Caco-2 (cell line): ENCODE results near the gene DISP3. TPM values are rescaled to one million over a fixed set of nuclear protein-coding genes. Genes with fewer than 3 reads are reported as not detected.

Experiments
- BruUV-seq: library from RNA; stranded (reverse); fragments of 400-500 nt; replicated peaks from 2 replicates; lab custom pipeline; 2021; lab: Mats Ljungman, UMichigan
- CTCF ChIA-PET: fragments of 300-600 bp; sonication (Branson Sonifier 250); formaldehyde crosslinking; loops from one replicate; lab custom pipeline; 2022; ENCODE audit warnings: antibody characterized with exemption; lab: Charles Lee
- POLR2A ChIA-PET: fragments of 300-600 bp; sonication (Branson Sonifier 250); formaldehyde crosslinking; loops from one replicate; lab custom pipeline; 2022; ENCODE audit warnings: antibody characterized with exemption; lab: Charles Lee
- DNase-seq, 2 experiments: peaks; one replicate each; pipeline versions ENCODE4 v3.0.0 to v3.0.0-alpha.2; 2020 to 2022
- H3K27me3 ChIP-seq: replicated peaks from 2 replicates; pipeline ENCODE4 v1.6.0; 2011; ENCODE audit warnings: low read length; ENCODE audit not compliant: control insufficient read depth, insufficient read depth
- H3K36me3 ChIP-seq: 2 replicates; pipeline ENCODE4 v1.5.1; 2011; ENCODE audit warnings: low read length; ENCODE audit not compliant: control insufficient read depth, insufficient read depth
- H3K4me1 ChIP-seq: fragments of 250-450 bp; sonication (Bioruptor Pico); 2 replicates; pipeline ENCODE4 v1.5.1; 2020; ENCODE audit warnings: mild to moderate bottlenecking
- H3K4me3 ChIP-seq: 2 replicates; pipeline ENCODE4 v1.5.1; 2011; ENCODE audit warnings: low read depth, mild to moderate bottlenecking, control low read depth, low read length
- H3K9me3 ChIP-seq: fragments of 250-450 bp; sonication (Bioruptor Pico); 2 replicates; pipeline ENCODE4 v1.5.1; 2020; ENCODE audit warnings: mild to moderate bottlenecking, moderate library complexity
- H3K27ac Mint-ChIP-seq: one replicate; pipeline ENCODE4 v1.8.0; 2022; ENCODE audit warnings: mixed read lengths; ENCODE audit not compliant: unreplicated experiment
- H3K27me3 Mint-ChIP-seq: one replicate; pipeline ENCODE4 v1.8.0; 2022; ENCODE audit warnings: mixed read lengths; ENCODE audit not compliant: insufficient read depth, unreplicated experiment
- H3K36me3 Mint-ChIP-seq: one replicate; pipeline ENCODE4 v1.8.0; 2022; ENCODE audit warnings: mild to moderate bottlenecking, mixed read lengths; ENCODE audit not compliant: insufficient read depth, unreplicated experiment
- H3K4me1 Mint-ChIP-seq: one replicate; pipeline ENCODE4 v1.8.0; 2022; ENCODE audit warnings: low read depth, mixed read lengths; ENCODE audit not compliant: unreplicated experiment
- H3K4me3 Mint-ChIP-seq: one replicate; pipeline ENCODE4 v1.8.0; 2022; ENCODE audit warnings: mild to moderate bottlenecking, moderate library complexity, mixed read lengths; ENCODE audit not compliant: unreplicated experiment
- H3K9me3 Mint-ChIP-seq: one replicate; pipeline ENCODE4 v1.8.0; 2022; ENCODE audit warnings: mixed read lengths; ENCODE audit not compliant: unreplicated experiment
- CTCF ChIP-seq, 2 experiments: fragments of 200-600 bp in 1 of 2; IDR thresholded peaks; 1 replicate in 1 of 2; 2 replicates in 1 of 2; pipeline versions ENCODE4 v1.5.1 to v1.8.0; 2011 to 2022; ENCODE audit warnings: antibody characterized with exemption in 1 of 2, control low read depth in 1 of 2, inconsistent platforms in 1 of 2, low read depth in 1 of 2, low read length in 1 of 2, mild to moderate bottlenecking in 1 of 2, moderate library complexity in 1 of 2; ENCODE audit not compliant: insufficient read depth in 1 of 2, severe bottlenecking in 1 of 2, unreplicated experiment in 1 of 2
- intact Hi-C: fragments of 100-400 bp; cut with micrococcal nuclease; formaldehyde crosslinking; loops from one replicate; pipeline ENCODE4 v1.10.0; 2022; ENCODE audit not compliant: unreplicated experiment
- total RNA-seq: library from RNA; stranded (reverse); gene quantifications from 2 replicates; pipeline ENCODE4 v1.2.3, GENCODE V29; 2022

The DISP3 gene
- total RNA-seq, 1 experiment from 2014 or later: 1.1 TPM

GRCh38 chr1:11559591-11559970, 80.6 kb downstream of the DISP3 start:
- no peaks in the 10 kb centered on the region for H3K9me3 Mint-ChIP-seq
- no peak overlapping the region for H3K27ac Mint-ChIP-seq
- ChIA-PET POLR2A (no interaction called here), CTCF (interaction anchor here (0.6 kb wide), 1 partner anchor 182 kb away, joined by 3 read pairs; no protein-coding TSS in a partner anchor)
- no peak for TF ChIP-seq CTCF (IDR thresholded peaks at IDR 0.05; ENCODE audit: insufficient read depth in 1 of 2, low read depth in 1 of 2, low read length in 1 of 2, severe bottlenecking in 1 of 2, unreplicated experiment in 1 of 2)
- Histone ChIP-seq H3K36me3 (no peaks in the 10 kb centered on the region), H3K4me1 (no peaks in the 10 kb centered on the region), H3K4me3 (no peak overlapping the region), H3K27me3 (no peaks in the 10 kb centered on the region; the same call in 1 of the 2 replicates), H3K9me3 (no peaks in the 10 kb centered on the region)
- peaks cover 17% of the 10 kb centered on the region for H3K27me3 Mint-ChIP-seq
- H3K4me3 Mint-ChIP-seq: no peak overlapping the region
- no peak for DNase-seq
- BruUV-seq: no TSS peak
- no peaks in the 10 kb centered on the region for H3K36me3 Mint-ChIP-seq
- H3K4me1 Mint-ChIP-seq: no peaks in the 10 kb centered on the region
- intact Hi-C loops: no loop called here

- Mint-ChIP-seq H3K36me3 (no peaks in the 10 kb centered on the region), H3K27me3 (peaks cover 17% of the 10 kb centered on the region), H3K4me1 (no peaks in the 10 kb centered on the region), H3K27ac (no peak overlapping the region), H3K4me3 (no peak overlapping the region), H3K9me3 (no peaks in the 10 kb centered on the region)
- intact Hi-C loops: no loop called here
- H3K27me3 ChIP-seq: no peaks in the 10 kb centered on the region; the same call in 1 of the 2 replicates
- ChIA-PET POLR2A (no interaction called here), CTCF (no interaction called here)
- TF ChIP-seq CTCF (IDR thresholded peaks at IDR 0.05; ENCODE audit: insufficient read depth in 1 of 2, low read depth in 1 of 2, low read length in 1 of 2, severe bottlenecking in 1 of 2, unreplicated experiment in 1 of 2): no peak
- no peaks in the 10 kb centered on the region for H3K9me3 ChIP-seq
- no peaks in the 10 kb centered on the region for H3K36me3 ChIP-seq
- BruUV-seq: no TSS peak
- H3K4me1 ChIP-seq: no peaks in the 10 kb centered on the region
- no peak overlapping the region for H3K4me3 ChIP-seq
- no peak for DNase-seq
Measured at GRCh38 chr1:11560061-11560460, 81.1 kb downstream of the DISP3 start.

- POLR2A ChIA-PET: no interaction called here
- Histone ChIP-seq H3K4me1 (no peaks in the 10 kb centered on the region), H3K9me3 (no peaks in the 10 kb centered on the region), H3K27me3 (no peaks in the 10 kb centered on the region; the same call in 1 of the 2 replicates), H3K4me3 (no peak overlapping the region), H3K36me3 (no peaks in the 10 kb centered on the region)
- Mint-ChIP-seq H3K27me3 (peaks cover 21% of the 10 kb centered on the region), H3K9me3 (no peaks in the 10 kb centered on the region), H3K36me3 (no peaks in the 10 kb centered on the region), H3K4me3 (no peak overlapping the region), H3K4me1 (no peaks in the 10 kb centered on the region), H3K27ac (no peak overlapping the region)
- BruUV-seq: no TSS peak
- TF ChIP-seq CTCF (IDR thresholded peaks at IDR 0.05; ENCODE audit: insufficient read depth in 1 of 2, low read depth in 1 of 2, low read length in 1 of 2, severe bottlenecking in 1 of 2, unreplicated experiment in 1 of 2): no peak
- DNase-seq: no peak
- intact Hi-C loops: no loop called here
- CTCF ChIA-PET: no interaction called here
Measured at GRCh38 chr1:11561740-11562139, 82.8 kb downstream of the DISP3 start.
